Fibroblast of lung (primary cell): ENCODE results near the gene ST6GALNAC3. TPM values are rescaled to one million over a fixed set of nuclear protein-coding genes. Genes with fewer than 3 reads are reported as not detected.

ENCODE experiments used
- DNase-seq, 2 donors: peaks; one replicate each; pipeline versions ENCODE4 v3.0.0 to v3.0.0-alpha.2; 2010; ENCODE audit warnings: low read depth in 2 of 2
- H2AFZ ChIP-seq: 2 replicates; pipeline ENCODE4 v1.5.1; 2012; ENCODE audit warnings: low read length, control low read depth, inconsistent platforms
- H3K27ac ChIP-seq: 2 replicates; pipeline ENCODE4 v1.5.1; 2011; ENCODE audit warnings: low read length, control low read depth; ENCODE audit not compliant: insufficient read depth
- H3K27me3 ChIP-seq: 2 replicates; pipeline ENCODE4 v1.5.1; 2011; ENCODE audit warnings: mild to moderate bottlenecking, low read length; ENCODE audit not compliant: control insufficient read depth, insufficient read depth
- H3K36me3 ChIP-seq: 2 replicates; pipeline ENCODE4 v1.5.1; 2011; ENCODE audit warnings: low read length; ENCODE audit not compliant: control insufficient read depth, insufficient read depth
- H3K4me1 ChIP-seq: 2 replicates; pipeline ENCODE4 v1.5.1; 2011; ENCODE audit warnings: low read length; ENCODE audit not compliant: control insufficient read depth, insufficient read depth; ENCODE audit errors: extremely low read depth
- H3K4me2 ChIP-seq: 2 replicates; pipeline ENCODE4 v1.5.1; 2011; ENCODE audit warnings: low read length, control low read depth; ENCODE audit not compliant: insufficient read depth; ENCODE audit errors: extremely low read depth
- H3K4me3 ChIP-seq, 4 experiments: fragments of 200-600 bp in 1 of 4; sonication (generic) in 1 of 4; replicated peaks in 1 of 4; 2 replicates each; pipeline ENCODE4 v1.5.1; 2011 to 2016; ENCODE audit warnings: low read length in 4 of 4, low read depth in 3 of 4, mild to moderate bottlenecking in 3 of 4, control low read depth in 2 of 4, inconsistent platforms in 1 of 4, mixed read lengths in 1 of 4; ENCODE audit not compliant: insufficient read depth in 1 of 4; ENCODE audit errors: control extremely low read depth in 1 of 4
- H3K79me2 ChIP-seq: 2 replicates; pipeline ENCODE4 v1.5.1; 2012; ENCODE audit warnings: mild to moderate bottlenecking, low read length, inconsistent platforms; ENCODE audit not compliant: control insufficient read depth, insufficient read depth
- H3K9ac ChIP-seq: 2 replicates; pipeline ENCODE4 v1.5.1; 2011; ENCODE audit warnings: mild to moderate bottlenecking, low read length, control low read depth; ENCODE audit not compliant: insufficient read depth
- H3K9me3 ChIP-seq: 2 replicates; pipeline ENCODE4 v1.5.1; 2012; ENCODE audit warnings: low read depth, low read length; ENCODE audit not compliant: control insufficient read depth, insufficient read depth
- H4K20me1 ChIP-seq: 2 replicates; pipeline ENCODE4 v1.5.1; 2011; ENCODE audit warnings: low read length; ENCODE audit not compliant: control insufficient read depth, insufficient read depth; ENCODE audit errors: extremely low read depth
- EZH2 ChIP-seq: IDR thresholded peaks from 2 replicates; pipeline ENCODE4 v1.5.1; 2012; ENCODE audit warnings: low read length, control low read depth, mild to moderate bottlenecking; ENCODE audit errors: missing control alignments
- polyA plus RNA-seq, 2 donors: library from polyadenylated mRNA; depleted of rRNA in 1 of 2; stranded (reverse) in 1 of 2; unstranded in 1 of 2; fragments of >200 nt; gene quantifications; 2 replicates each; pipeline ENCODE4 v1.2.1, GENCODE V29; 2011 to 2012; ENCODE audit warnings: missing spikeins in 1 of 2
- total RNA-seq: library from RNA; depleted of rRNA; stranded (reverse); fragments of >200 nt; gene quantifications from 2 replicates; pipeline ENCODE4 v1.2.1, GENCODE V29; 2014
- TF ChIP-seq, protein P1 (sequence below), 2 donors: IDR thresholded peaks in 1 of 2; conservative IDR thresholded peaks in 1 of 2; 1 replicate in 1 of 2; 2 replicates in 1 of 2; pipeline ENCODE4 v1.5.1; 2011 to 2012; ENCODE audit warnings: low read length in 2 of 2, control low read depth in 1 of 2, inconsistent platforms in 1 of 2, low read depth in 1 of 2, mild to moderate bottlenecking in 1 of 2

ST6GALNAC3 gene
- total and polyA plus RNA-seq, 2 donors (not counting 1 experiment from before 2014, with no cell fraction given) = 0.34 to 0.66 TPM

DNA sequence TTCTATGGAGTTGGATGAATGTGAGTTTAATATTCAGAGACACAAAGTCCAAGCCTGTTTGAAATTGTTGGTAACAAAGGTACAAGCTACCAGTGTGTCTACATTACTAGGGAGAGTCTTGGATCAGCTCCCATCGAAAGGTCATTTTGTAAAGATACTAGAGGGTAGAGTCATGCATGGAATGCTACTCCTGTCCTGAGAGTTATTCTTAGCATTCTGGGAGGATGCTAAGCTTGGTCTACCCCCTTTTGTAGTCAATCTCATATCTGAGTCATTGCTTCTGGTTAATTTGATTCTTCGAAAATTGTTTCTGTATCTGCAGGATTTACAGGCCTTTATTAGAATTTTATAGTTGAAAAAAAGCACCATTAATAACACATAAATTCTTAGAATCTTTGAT lies 240.2 kb downstream of the ST6GALNAC3 start:
- Histone ChIP-seq H4K20me1 (no peaks in the 10 kb centered on the region), H3K9me3 (no peaks in the 10 kb centered on the region), H3K9ac (no peak overlapping the region), H3K4me2 (no peak overlapping the region), H3K79me2 (no peaks in the 10 kb centered on the region), H3K4me3 (no peak overlapping the region), H3K4me1 (no peaks in the 10 kb centered on the region), H3K27ac (no peak overlapping the region), H3K27me3 (no peaks in the 10 kb centered on the region), H2AFZ (no peak overlapping the region), H3K36me3 (no peaks in the 10 kb centered on the region)
- TF ChIP-seq EZH2 = no peak
- TF ChIP-seq, protein P1, sequence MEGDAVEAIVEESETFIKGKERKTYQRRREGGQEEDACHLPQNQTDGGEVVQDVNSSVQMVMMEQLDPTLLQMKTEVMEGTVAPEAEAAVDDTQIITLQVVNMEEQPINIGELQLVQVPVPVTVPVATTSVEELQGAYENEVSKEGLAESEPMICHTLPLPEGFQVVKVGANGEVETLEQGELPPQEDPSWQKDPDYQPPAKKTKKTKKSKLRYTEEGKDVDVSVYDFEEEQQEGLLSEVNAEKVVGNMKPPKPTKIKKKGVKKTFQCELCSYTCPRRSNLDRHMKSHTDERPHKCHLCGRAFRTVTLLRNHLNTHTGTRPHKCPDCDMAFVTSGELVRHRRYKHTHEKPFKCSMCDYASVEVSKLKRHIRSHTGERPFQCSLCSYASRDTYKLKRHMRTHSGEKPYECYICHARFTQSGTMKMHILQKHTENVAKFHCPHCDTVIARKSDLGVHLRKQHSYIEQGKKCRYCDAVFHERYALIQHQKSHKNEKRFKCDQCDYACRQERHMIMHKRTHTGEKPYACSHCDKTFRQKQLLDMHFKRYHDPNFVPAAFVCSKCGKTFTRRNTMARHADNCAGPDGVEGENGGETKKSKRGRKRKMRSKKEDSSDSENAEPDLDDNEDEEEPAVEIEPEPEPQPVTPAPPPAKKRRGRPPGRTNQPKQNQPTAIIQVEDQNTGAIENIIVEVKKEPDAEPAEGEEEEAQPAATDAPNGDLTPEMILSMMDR (conservative IDR thresholded peaks at IDR 0.05 in 1 of 2, IDR thresholded peaks at IDR 0.05 in 1 of 2; ENCODE audit: low read depth in 1 of 2, low read length in 2 of 2) = no peak
- peak in 1 of 2 donors; percentile 12 for DNase-seq

DNA sequence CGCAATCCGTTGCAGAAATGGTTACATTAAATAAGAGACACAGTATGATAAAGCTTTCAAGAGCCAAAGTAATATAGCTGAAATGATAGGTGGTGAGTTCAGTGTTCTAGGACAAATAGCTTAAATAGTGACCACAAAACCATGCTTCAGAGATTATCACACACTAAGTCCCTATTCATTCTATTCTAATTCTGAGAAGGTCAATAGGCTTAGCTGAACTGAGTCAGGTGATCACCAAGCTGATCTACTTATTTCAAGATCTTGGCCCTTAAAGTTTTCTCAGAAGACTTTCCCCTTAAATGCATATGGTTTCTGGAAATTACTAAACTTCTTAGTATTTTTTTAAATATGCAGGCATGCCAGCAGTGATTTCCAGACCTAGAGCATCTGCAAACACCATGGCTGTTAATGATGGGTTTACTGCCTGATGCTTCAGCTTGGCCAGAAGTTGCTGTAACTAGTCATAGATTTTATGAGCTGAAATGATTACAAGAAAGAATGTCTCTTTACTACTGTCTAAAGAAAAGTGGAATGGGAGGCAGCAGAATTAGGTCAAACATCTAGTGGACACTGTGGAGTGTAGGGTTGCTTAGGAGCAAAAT lies 242.9 kb downstream of the ST6GALNAC3 start:
- H3K4me3 ChIP-seq = no peak overlapping the region
- no peaks in the 10 kb centered on the region for H3K36me3 ChIP-seq
- H3K27me3 ChIP-seq = no peaks in the 10 kb centered on the region
- no peak overlapping the region for H3K9ac ChIP-seq
- H3K79me2 ChIP-seq = no peaks in the 10 kb centered on the region
- no peak for TF ChIP-seq EZH2
- TF ChIP-seq, protein P1 (conservative IDR thresholded peaks at IDR 0.05 in 1 of 2, IDR thresholded peaks at IDR 0.05 in 1 of 2; ENCODE audit: low read depth in 1 of 2, low read length in 2 of 2) = no peak
- H2AFZ ChIP-seq = no peak overlapping the region
- H3K4me1 ChIP-seq = no peaks in the 10 kb centered on the region
- no peak overlapping the region for H3K27ac ChIP-seq
- no peak overlapping the region for H3K4me2 ChIP-seq
- no peak for DNase-seq
- no peaks in the 10 kb centered on the region for H4K20me1 ChIP-seq
- no peaks in the 10 kb centered on the region for H3K9me3 ChIP-seq

DNA sequence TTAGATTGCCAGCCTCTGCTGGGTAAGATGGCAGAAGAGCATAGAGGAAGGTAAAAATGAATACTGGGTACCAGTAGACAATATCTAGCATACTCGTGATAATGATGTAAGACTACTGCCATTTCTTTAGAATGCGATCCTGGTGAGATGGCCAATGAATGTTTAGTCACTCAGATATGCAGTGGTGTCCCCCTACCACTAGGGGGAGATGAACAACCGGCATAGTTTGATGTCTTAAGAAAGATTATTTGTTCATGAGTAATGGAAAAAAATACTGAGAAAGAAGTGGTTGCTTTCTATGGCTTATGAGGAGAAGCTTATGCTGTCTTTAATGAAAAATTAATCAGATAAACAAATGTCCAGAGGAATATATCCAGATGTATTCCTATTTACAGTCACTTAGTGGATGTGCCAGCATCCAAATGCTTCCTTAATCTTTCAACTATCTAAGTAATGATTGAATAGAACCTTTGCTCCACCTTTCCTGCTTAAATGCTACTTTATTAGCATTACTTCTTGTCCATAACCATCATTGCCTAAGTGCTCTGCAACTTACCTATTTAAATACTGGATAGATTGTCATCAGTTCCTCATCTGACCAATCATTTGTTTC lies 256.6 kb downstream of the ST6GALNAC3 start:
- Histone ChIP-seq H3K4me1 (no peaks in the 10 kb centered on the region), H3K27ac (no peak overlapping the region), H3K9me3 (no peaks in the 10 kb centered on the region), H3K4me3 (no peak overlapping the region), H3K27me3 (no peaks in the 10 kb centered on the region), H4K20me1 (no peaks in the 10 kb centered on the region), H3K79me2 (no peaks in the 10 kb centered on the region), H3K4me2 (no peak overlapping the region), H2AFZ (no peak overlapping the region), H3K36me3 (no peaks in the 10 kb centered on the region), H3K9ac (no peak overlapping the region)
- DNase-seq = peak; percentile 67 to 85
- TF ChIP-seq, protein P1 (conservative IDR thresholded peaks at IDR 0.05 in 1 of 2, IDR thresholded peaks at IDR 0.05 in 1 of 2; ENCODE audit: low read depth in 1 of 2, low read length in 2 of 2) = peak; percentile 91 to 96
- no peak for TF ChIP-seq EZH2
